DOHH2 (cell line): Measurements from ENCODE around the gene ZNF296.

Experiments used
- H3F3A ChIP-seq: fragments of 200-600 bp; sonication (generic), shearing (Covaris generic); 2 replicates; pipeline ENCODE4 v1.6.0; 2016; ENCODE audit warnings: antibody characterized with exemption, mild to moderate bottlenecking; ENCODE audit not compliant: control insufficient read depth, insufficient read depth
- H3K27ac ChIP-seq: fragments of 200-600 bp; sonication (generic); 2 replicates; pipeline ENCODE4 v1.5.1; 2014; ENCODE audit warnings: low read depth, mild to moderate bottlenecking, low read length, moderate library complexity
- H3K27me3 ChIP-seq: fragments of 200-600 bp; sonication (generic); 2 replicates; pipeline ENCODE4 v1.6.1; 2014; ENCODE audit warnings: mild to moderate bottlenecking, low read length, mixed read lengths; ENCODE audit not compliant: control insufficient read depth
- H3K36me3 ChIP-seq: fragments of 200-600 bp; sonication (generic); 2 replicates; pipeline ENCODE4 v1.6.1; 2014; ENCODE audit warnings: mild to moderate bottlenecking, low read length, moderate library complexity, mixed read lengths; ENCODE audit not compliant: control insufficient read depth
- H3K4me1 ChIP-seq: fragments of 200-600 bp; sonication (generic); 2 replicates; pipeline ENCODE4 v1.6.1; 2014; ENCODE audit warnings: mild to moderate bottlenecking, low read length, mixed read lengths; ENCODE audit not compliant: control insufficient read depth
- H3K4me2 ChIP-seq: fragments of 200-600 bp; sonication (generic); 2 replicates; pipeline ENCODE4 v1.6.0; 2014; ENCODE audit warnings: mild to moderate bottlenecking, low read length, moderate library complexity
- H3K4me3 ChIP-seq: fragments of 200-600 bp; sonication (generic); 2 replicates; pipeline ENCODE4 v1.5.1; 2014; ENCODE audit warnings: mild to moderate bottlenecking, low read length, mixed read lengths
- H3K79me2 ChIP-seq: fragments of 200-600 bp; sonication (generic); 2 replicates; pipeline ENCODE4 v1.6.1; 2014; ENCODE audit warnings: mild to moderate bottlenecking, low read length, mixed read lengths; ENCODE audit not compliant: control insufficient read depth
- H3K9me2 ChIP-seq: fragments of 200-600 bp; sonication (generic); replicated peaks from 2 replicates; pipeline ENCODE4 v1.6.1; 2014; ENCODE audit warnings: mild to moderate bottlenecking, low read length, mixed read lengths; ENCODE audit not compliant: control insufficient read depth
- H3K9me3 ChIP-seq: fragments of 200-600 bp; sonication (generic); 2 replicates; pipeline ENCODE4 v1.6.1; 2014; ENCODE audit warnings: antibody characterized with exemption, low read length, mixed read lengths; ENCODE audit not compliant: control insufficient read depth, insufficient read depth
- H4K20me1 ChIP-seq: fragments of 200-600 bp; sonication (generic); 2 replicates; pipeline ENCODE4 v1.6.0; 2014; ENCODE audit warnings: low read depth, mild to moderate bottlenecking, antibody characterized with exemption, low read length, moderate library complexity; ENCODE audit not compliant: control insufficient read depth, insufficient read depth
- CTCF ChIP-seq: fragments of 200-600 bp; sonication (generic); IDR thresholded peaks from one replicate; pipeline ENCODE4 v1.5.1; 2014; ENCODE audit warnings: antibody characterized with exemption, mild to moderate bottlenecking, low read depth, low read length; ENCODE audit not compliant: poor library complexity, severe bottlenecking
- EZH2phosphoT487 ChIP-seq: fragments of 200-600 bp; sonication (generic); IDR thresholded peaks from 2 replicates; pipeline ENCODE4 v1.6.1; 2017; ENCODE audit warnings: borderline replicate concordance, mild to moderate bottlenecking, antibody characterized with exemption, low read length, moderate library complexity, mixed read lengths

ZNF296 gene

GRCh38 chr19:45038931-45039893 lies 37.1 kb downstream of the ZNF296 start, which contains the start of gene CLASRP:
Gene CLASRP (plus strand): TSS chr19:45039045. CDS start chr19:45040213, 1,168 bp downstream.
- Histone ChIP-seq H3K79me2 (peaks cover 52% of the 10 kb centered on the region), H3K4me2 (peak within 1 kb of the TSS; percentile 98), H3K27me3 (no peaks in the 10 kb centered on the region), H3K27ac (peak within 1 kb of the TSS; percentile 97), H3F3A (peaks cover 6% of the 10 kb centered on the region; the same call in 1 of the 2 replicates), H4K20me1 (peaks cover 20% of the 10 kb centered on the region), H3K36me3 (peaks cover 77% of the 10 kb centered on the region), H3K4me3 (peak within 1 kb of the TSS; percentile 97), H3K9me2 (no peaks in the 10 kb centered on the region), H3K9me3 (no peaks in the 10 kb centered on the region), H3K4me1 (peaks cover 41% of the 10 kb centered on the region)
- TF ChIP-seq CTCF (no peak), EZH2phosphoT487 (no peak)

- Histone ChIP-seq H3K27ac (no peak overlapping the region), H3F3A (peaks cover 6% of the 10 kb centered on the region; the same call in 1 of the 2 replicates), H3K4me2 (peak overlapping the region; percentile 60; the same call in 1 of the 2 replicates), H3K79me2 (peaks cover 36% of the 10 kb centered on the region), H3K9me3 (no peaks in the 10 kb centered on the region), H3K4me3 (no peak overlapping the region), H4K20me1 (peaks cover 20% of the 10 kb centered on the region), H3K4me1 (peaks cover 36% of the 10 kb centered on the region), H3K9me2 (no peaks in the 10 kb centered on the region), H3K36me3 (peaks cover 72% of the 10 kb centered on the region), H3K27me3 (no peaks in the 10 kb centered on the region)
- TF ChIP-seq CTCF (no peak), EZH2phosphoT487 (no peak)
These were observed 38.7 kb downstream of the ZNF296 start for GRCh38 chr19:45037393-45038169.

GRCh38 chr19:45035755-45036154 lies 40.5 kb downstream of the ZNF296 start:
- Histone ChIP-seq H3K4me1 (peaks cover 22% of the 10 kb centered on the region), H3K9me2 (no peaks in the 10 kb centered on the region), H4K20me1 (peaks cover 14% of the 10 kb centered on the region), H3K9me3 (no peaks in the 10 kb centered on the region), H3F3A (peaks cover 6% of the 10 kb centered on the region; the same call in 1 of the 2 replicates), H3K4me2 (no peak overlapping the region), H3K79me2 (peaks cover 19% of the 10 kb centered on the region), H3K27me3 (no peaks in the 10 kb centered on the region), H3K27ac (no peak overlapping the region), H3K4me3 (no peak overlapping the region), H3K36me3 (peaks cover 65% of the 10 kb centered on the region)
- TF ChIP-seq CTCF (no peak), EZH2phosphoT487 (no peak)
